Ishikawa (cell line): ENCODE measurements around the gene HEBP2.

Source experiments
- CEBPB ChIP-seq: IDR thresholded peaks from 2 replicates; pipeline ENCODE4 v1.6.1; 2012
- CREB1 ChIP-seq: IDR thresholded peaks from 2 replicates; pipeline ENCODE4 v1.6.1; 2012; ENCODE audit warnings: low read depth
- EGR1 ChIP-seq: IDR thresholded peaks from 2 replicates; pipeline ENCODE4 v1.6.1; 2012
- EP300 ChIP-seq: IDR thresholded peaks from 2 replicates; pipeline ENCODE4 v1.6.1; 2012; ENCODE audit warnings: borderline replicate concordance
- FOXM1 ChIP-seq: IDR thresholded peaks from 2 replicates; pipeline ENCODE4 v1.6.1; 2012; ENCODE audit warnings: low read depth, borderline replicate concordance
- MAX ChIP-seq: IDR thresholded peaks from 2 replicates; pipeline ENCODE4 v1.6.1; 2012
- NFIC ChIP-seq: IDR thresholded peaks from 2 replicates; pipeline ENCODE4 v1.6.1; 2012
- RAD21 ChIP-seq: IDR thresholded peaks from 2 replicates; pipeline ENCODE4 v1.6.1; 2012; ENCODE audit warnings: low read depth
- REST ChIP-seq: IDR thresholded peaks from 2 replicates; pipeline ENCODE4 v1.6.1; 2012; ENCODE audit warnings: low read depth, mild to moderate bottlenecking
- TAF1 ChIP-seq: IDR thresholded peaks from 2 replicates; pipeline ENCODE4 v1.6.1; 2012; ENCODE audit warnings: low read depth, mild to moderate bottlenecking
- TCF12 ChIP-seq: IDR thresholded peaks from 2 replicates; pipeline ENCODE4 v1.6.1; 2012; ENCODE audit warnings: low read depth
- TEAD4 ChIP-seq: IDR thresholded peaks from 2 replicates; pipeline ENCODE4 v1.6.1; 2012
- USF1 ChIP-seq: IDR thresholded peaks from 2 replicates; pipeline ENCODE4 v1.6.1; 2012
- YY1 ChIP-seq: IDR thresholded peaks from 2 replicates; pipeline ENCODE4 v1.6.1; 2012; ENCODE audit warnings: low read depth
- ZBTB7A ChIP-seq: IDR thresholded peaks from 2 replicates; pipeline ENCODE4 v1.6.1; 2012; ENCODE audit warnings: low read depth

HEBP2 gene

GRCh38 chr6:138403801-138404665 is at the start of gene HEBP2:
Gene HEBP2 (plus strand): TSS chr6:138404223. CDS start chr6:138404496, 273 bp downstream.
- TF ChIP-seq CEBPB (peak; percentile 14; the same call in 1 of the 2 replicates), RAD21 (peak; percentile 45; the same call in 1 of the 2 replicates), TEAD4 (peak; percentile 48; the same call in 1 of the 2 replicates), NFIC (peak; percentile 31), USF1 (0 out of 2 replicates have a peak, but pooled peaks have one; percentile 26), REST (no peak), ZBTB7A (peak; percentile 49; the same call in 1 of the 2 replicates), EGR1 (peak; percentile 80), CREB1 (0 out of 2 replicates have a peak, but pooled peaks have one; percentile 12), EP300 (peak; percentile 68; the same call in 1 of the 2 replicates), TCF12 (peak; percentile 89), MAX (peak; percentile 81), YY1 (peak; percentile 28; the same call in 1 of the 2 replicates), FOXM1 (peak; percentile 53; the same call in 1 of the 2 replicates), TAF1 (peak; percentile 59; the same call in 1 of the 2 replicates)

- no peak for TF ChIP-seq EP300
- no peak for TF ChIP-seq YY1
- no peak for TF ChIP-seq TCF12
- TF ChIP-seq CEBPB = no peak
- no peak for TF ChIP-seq ZBTB7A
- no peak for TF ChIP-seq FOXM1
- TF ChIP-seq TEAD4 = no peak
- no peak for TF ChIP-seq CREB1
- TF ChIP-seq RAD21 = no peak
- TF ChIP-seq TAF1 = no peak
- no peak for TF ChIP-seq MAX
- no peak for TF ChIP-seq USF1
- TF ChIP-seq EGR1 = no peak
Observed at GRCh38 chr6:138357928-138358327, 46.1 kb upstream of the HEBP2 start.

- no peak for TF ChIP-seq YY1
- TF ChIP-seq CREB1 = no peak
- TF ChIP-seq FOXM1 = no peak
- no peak for TF ChIP-seq NFIC
- no peak for TF ChIP-seq CEBPB
- TF ChIP-seq TAF1 = no peak
- no peak for TF ChIP-seq TEAD4
- TF ChIP-seq REST = no peak
Observed at GRCh38 chr6:138370631-138371451, 33.2 kb upstream of the HEBP2 start.

GRCh38 chr6:138371452-138371711 is 32.6 kb upstream of the HEBP2 start:
- TF ChIP-seq EP300 (no peak), REST (no peak), TCF12 (no peak), EGR1 (no peak), USF1 (no peak), YY1 (no peak), ZBTB7A (no peak)
